ENCODE measurements around the gene PRSS33. TPM values are rescaled to one million over a fixed set of nuclear protein-coding genes. Genes with fewer than 3 reads are reported as not detected.

Gene PRSS33
- total RNA-seq, 1 donor from 2014 or later = not detected

DNA sequence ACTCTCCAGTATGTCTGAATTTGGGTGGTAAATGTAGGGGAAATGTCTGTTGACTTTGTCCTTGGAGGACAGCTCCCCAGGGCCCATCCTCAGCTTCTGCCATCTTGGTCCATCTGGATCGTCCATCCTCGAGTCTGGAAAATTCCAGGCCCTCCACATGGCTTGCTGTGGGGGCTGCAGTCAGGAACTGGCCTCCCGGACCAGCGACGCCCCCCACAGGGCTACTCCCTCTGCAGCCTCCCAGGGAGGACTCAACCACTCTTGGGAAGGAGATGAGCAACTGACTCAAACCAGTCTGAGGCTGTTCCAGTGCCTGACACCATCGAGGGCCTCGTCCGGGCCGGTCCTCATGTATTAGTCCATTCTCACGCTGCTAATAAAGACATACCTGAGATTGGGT, 37.3 kb upstream of the PRSS33 start:
- H3K4me3 ChIP-seq = no peak overlapping the region
- H3K27ac ChIP-seq (replicated peaks) = no peak overlapping the region
- DNase-seq = no peak
- TF ChIP-seq, protein P1, sequence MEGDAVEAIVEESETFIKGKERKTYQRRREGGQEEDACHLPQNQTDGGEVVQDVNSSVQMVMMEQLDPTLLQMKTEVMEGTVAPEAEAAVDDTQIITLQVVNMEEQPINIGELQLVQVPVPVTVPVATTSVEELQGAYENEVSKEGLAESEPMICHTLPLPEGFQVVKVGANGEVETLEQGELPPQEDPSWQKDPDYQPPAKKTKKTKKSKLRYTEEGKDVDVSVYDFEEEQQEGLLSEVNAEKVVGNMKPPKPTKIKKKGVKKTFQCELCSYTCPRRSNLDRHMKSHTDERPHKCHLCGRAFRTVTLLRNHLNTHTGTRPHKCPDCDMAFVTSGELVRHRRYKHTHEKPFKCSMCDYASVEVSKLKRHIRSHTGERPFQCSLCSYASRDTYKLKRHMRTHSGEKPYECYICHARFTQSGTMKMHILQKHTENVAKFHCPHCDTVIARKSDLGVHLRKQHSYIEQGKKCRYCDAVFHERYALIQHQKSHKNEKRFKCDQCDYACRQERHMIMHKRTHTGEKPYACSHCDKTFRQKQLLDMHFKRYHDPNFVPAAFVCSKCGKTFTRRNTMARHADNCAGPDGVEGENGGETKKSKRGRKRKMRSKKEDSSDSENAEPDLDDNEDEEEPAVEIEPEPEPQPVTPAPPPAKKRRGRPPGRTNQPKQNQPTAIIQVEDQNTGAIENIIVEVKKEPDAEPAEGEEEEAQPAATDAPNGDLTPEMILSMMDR (IDR thresholded peaks at IDR 0.05; ENCODE audit: borderline replicate concordance) = no peak
- intact Hi-C loops (cut with micrococcal nuclease) = no loop called here
- no peaks in the 10 kb centered on the region for H3K9me3 ChIP-seq (replicated peaks)
- no peaks in the 10 kb centered on the region for H3K4me1 ChIP-seq
- peaks cover 72% of the 10 kb centered on the region for H3K27me3 ChIP-seq (ENCODE audit: low read depth)
- H3K36me3 ChIP-seq = no peaks in the 10 kb centered on the region

DNA sequence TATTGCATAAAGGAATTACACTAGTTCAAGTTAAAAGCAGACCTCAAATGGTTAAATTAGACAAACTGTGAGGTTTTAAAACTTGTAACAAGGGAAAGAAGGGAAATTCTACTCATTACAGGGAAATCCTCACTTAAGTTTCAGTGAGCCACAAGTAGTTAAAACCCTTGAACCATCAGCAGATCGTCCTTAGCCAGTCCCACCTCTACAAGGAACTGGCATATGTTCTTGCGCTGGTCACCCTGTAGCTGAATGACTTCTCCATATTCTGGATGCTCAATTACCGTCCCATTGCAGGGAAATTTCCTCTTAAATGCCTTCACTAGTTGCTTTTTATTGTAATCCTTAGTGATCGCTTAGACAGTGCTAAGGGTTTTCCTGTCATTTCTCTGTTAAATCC, 35.1 kb upstream of the PRSS33 start:
- no peak for DNase-seq
- Histone ChIP-seq H3K27me3 (ENCODE audit: low read depth) (peaks cover 72% of the 10 kb centered on the region), H3K9me3 (replicated peaks) (no peaks in the 10 kb centered on the region), H3K4me3 (no peak overlapping the region), H3K36me3 (no peaks in the 10 kb centered on the region), H3K27ac (replicated peaks) (no peak overlapping the region), H3K4me1 (no peaks in the 10 kb centered on the region)
- TF ChIP-seq, protein P1 (IDR thresholded peaks at IDR 0.05; ENCODE audit: borderline replicate concordance) = no peak
- intact Hi-C loops (cut with micrococcal nuclease) = no loop called here

DNA sequence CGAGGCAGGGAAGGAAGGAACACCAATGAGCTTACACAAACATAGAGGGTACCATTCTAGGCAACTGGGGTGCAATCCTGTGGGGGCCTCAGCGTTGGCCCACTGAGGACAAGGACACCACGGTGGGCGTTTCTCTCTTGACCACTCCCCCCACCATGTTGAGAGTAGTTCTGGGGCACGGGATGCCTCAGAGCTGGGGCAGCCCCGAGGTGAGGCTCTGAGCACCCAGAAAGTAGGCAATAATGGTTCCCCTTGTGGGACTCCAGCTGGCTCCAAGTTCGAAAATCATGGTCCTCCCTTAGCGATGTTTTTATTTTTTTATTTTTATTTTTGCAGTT, 34.8 kb upstream of the PRSS33 start:
- no peaks in the 10 kb centered on the region for H3K36me3 ChIP-seq
- H3K27ac ChIP-seq (replicated peaks) = no peak overlapping the region
- TF ChIP-seq, protein P1 (IDR thresholded peaks at IDR 0.05; ENCODE audit: borderline replicate concordance) = no peak
- H3K4me3 ChIP-seq = no peak overlapping the region
- intact Hi-C loops (cut with micrococcal nuclease) = no loop called here
- H3K9me3 ChIP-seq (replicated peaks) = no peaks in the 10 kb centered on the region
- no peaks in the 10 kb centered on the region for H3K4me1 ChIP-seq
- DNase-seq = no peak
- H3K27me3 ChIP-seq (ENCODE audit: low read depth) = peaks cover 72% of the 10 kb centered on the region

DNA sequence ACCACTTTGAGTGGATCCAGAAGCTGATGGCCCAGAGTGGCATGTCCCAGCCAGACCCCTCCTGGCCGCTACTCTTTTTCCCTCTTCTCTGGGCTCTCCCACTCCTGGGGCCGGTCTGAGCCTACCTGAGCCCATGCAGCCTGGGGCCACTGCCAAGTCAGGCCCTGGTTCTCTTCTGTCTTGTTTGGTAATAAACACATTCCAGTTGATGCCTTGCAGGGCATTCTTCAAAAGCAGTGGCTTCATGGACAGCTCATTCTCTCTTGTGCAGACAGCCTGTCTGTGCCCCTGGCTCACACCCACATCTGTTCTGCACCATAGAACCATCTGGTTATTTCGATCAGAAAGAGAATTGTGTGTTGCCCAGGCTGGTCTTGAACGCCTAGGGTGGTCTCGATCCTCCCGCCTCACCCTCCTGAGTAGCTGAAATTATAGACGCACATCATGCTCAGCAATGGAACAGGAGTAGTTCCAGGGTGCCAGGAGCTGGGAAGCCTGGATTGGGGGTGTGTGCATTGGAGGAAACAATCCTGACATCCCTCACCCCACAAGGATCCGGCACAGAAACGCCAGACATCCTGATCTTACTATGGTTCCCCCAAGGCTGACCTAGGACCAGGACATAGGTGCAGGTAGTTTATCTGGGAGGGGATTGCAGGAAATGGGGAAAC, 34.3 kb upstream of the PRSS33 start:
- H3K4me1 ChIP-seq = no peaks in the 10 kb centered on the region
- no peak overlapping the region for H3K4me3 ChIP-seq
- H3K9me3 ChIP-seq (replicated peaks) = no peaks in the 10 kb centered on the region
- TF ChIP-seq, protein P1 (IDR thresholded peaks at IDR 0.05; ENCODE audit: borderline replicate concordance) = no peak
- intact Hi-C loops (cut with micrococcal nuclease) = no loop called here
- DNase-seq = no peak
- peaks cover 72% of the 10 kb centered on the region for H3K27me3 ChIP-seq (ENCODE audit: low read depth)
- H3K36me3 ChIP-seq = no peaks in the 10 kb centered on the region
- H3K27ac ChIP-seq (replicated peaks) = no peak overlapping the region

DNA sequence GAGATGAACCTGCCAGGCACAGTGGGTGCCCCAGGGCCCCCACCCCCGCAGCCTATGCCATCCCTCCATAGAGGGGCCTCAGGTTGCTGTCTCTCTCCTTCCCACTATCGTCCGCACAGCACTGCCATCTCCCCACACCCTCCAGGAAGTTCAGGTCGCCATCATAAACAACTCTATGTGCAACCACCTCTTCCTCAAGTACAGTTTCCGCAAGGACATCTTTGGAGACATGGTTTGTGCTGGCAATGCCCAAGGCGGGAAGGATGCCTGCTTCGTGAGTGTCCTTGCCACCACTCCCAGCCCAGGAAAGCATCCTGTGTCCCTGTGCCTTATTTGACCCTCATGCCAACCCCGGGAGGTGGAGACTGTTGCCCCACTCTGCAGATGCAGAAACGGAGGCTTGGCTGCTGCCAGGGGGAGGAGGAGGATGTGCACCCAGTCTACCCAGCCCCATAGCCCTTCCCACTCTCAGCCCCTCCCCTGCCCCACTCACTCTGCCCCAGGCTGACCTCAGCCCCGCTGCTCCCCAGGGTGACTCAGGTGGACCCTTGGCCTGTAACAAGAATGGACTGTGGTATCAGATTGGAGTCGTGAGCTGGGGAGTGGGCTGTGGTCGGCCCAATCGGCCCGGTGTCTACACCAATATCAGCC, 33.6 kb upstream of the PRSS33 start:
- intact Hi-C loops (cut with micrococcal nuclease) = no loop called here
- TF ChIP-seq, protein P1 (IDR thresholded peaks at IDR 0.05; ENCODE audit: borderline replicate concordance) = no peak
- no peaks in the 10 kb centered on the region for H3K36me3 ChIP-seq
- no peak overlapping the region for H3K4me3 ChIP-seq
- no peak overlapping the region for H3K27ac ChIP-seq (replicated peaks)
- H3K4me1 ChIP-seq = no peaks in the 10 kb centered on the region
- peaks cover 73% of the 10 kb centered on the region for H3K27me3 ChIP-seq (ENCODE audit: low read depth)
- H3K9me3 ChIP-seq (replicated peaks) = no peaks in the 10 kb centered on the region
- no peak for DNase-seq

All from left ventricle myocardium inferior (tissue), 1 donor.